CD4-positive, alpha-beta T cell treated with Interleukin-6 for 4 hours (primary cell): ENCODE measurements around the gene RPS6KA3.
A peak's percentile ranks its signal among the peaks of the same experiment; 100 is the strongest.
"Not testable (repeated sequence)": the region's sequence is repeated elsewhere in the genome, so short reads cannot be mapped to it uniquely, and the experiment has no call there.

ENCODE experiments used
- DNase-seq: peaks from one replicate; pipeline ENCODE4 v3.0.0-alpha.2; 2020; ENCODE audit warnings: mixed read lengths

RPS6KA3 gene

GRCh38 chrX:20215565-20215964 lies 51.1 kb downstream of the RPS6KA3 start:
- DNase-seq: no peak

GRCh38 chrX:20212486-20213089 lies 54.1 kb downstream of the RPS6KA3 start:
- no peak for DNase-seq

GRCh38 chrX:20211261-20211786 lies 55.4 kb downstream of the RPS6KA3 start:
- no peak for DNase-seq

- no peak for DNase-seq
Measured at GRCh38 chrX:20205927-20206708, 60.6 kb downstream of the RPS6KA3 start.

GRCh38 chrX:20204351-20204750 lies 62.4 kb downstream of the RPS6KA3 start:
- DNase-seq: no peak

GRCh38 chrX:20197641-20198210 lies 69.0 kb downstream of the RPS6KA3 start:
- no peak for DNase-seq

- DNase-seq: no peak
Measured at GRCh38 chrX:20189171-20189570, 77.5 kb downstream of the RPS6KA3 start.

- no peak for DNase-seq
Measured at GRCh38 chrX:20181598-20182329, 84.9 kb downstream of the RPS6KA3 start.

GRCh38 chrX:20177093-20177492 lies 89.6 kb downstream of the RPS6KA3 start:
- DNase-seq: no peak

GRCh38 chrX:20173856-20174255 lies 92.9 kb downstream of the RPS6KA3 start:
- no peak for DNase-seq

GRCh38 chrX:20173313-20173712 lies 93.4 kb downstream of the RPS6KA3 start:
- DNase-seq: no peak

- no peak for DNase-seq
Measured at GRCh38 chrX:20171887-20172286, 94.8 kb downstream of the RPS6KA3 start.

GRCh38 chrX:20162516-20162915 lies 104.2 kb downstream of the RPS6KA3 start:
- DNase-seq: not testable (repeated sequence)

- DNase-seq: no peak
Measured at GRCh38 chrX:20159797-20160385, 106.8 kb downstream of the RPS6KA3 start.

- no peak for DNase-seq
Measured at GRCh38 chrX:20151689-20152088, 115.0 kb downstream of the RPS6KA3 start.

- no peak for DNase-seq
Measured at GRCh38 chrX:20149326-20149725, 117.4 kb downstream of the RPS6KA3 start.

- no peak for DNase-seq
Measured at GRCh38 chrX:20147561-20147960, 119.1 kb downstream of the RPS6KA3 start.

- no peak for DNase-seq
Measured at GRCh38 chrX:20144491-20144890, 122.2 kb downstream of the RPS6KA3 start.

GRCh38 chrX:20143561-20143960 lies 123.1 kb downstream of the RPS6KA3 start:
- DNase-seq: no peak

- no peak for DNase-seq
Measured at GRCh38 chrX:20143111-20143510, 123.6 kb downstream of the RPS6KA3 start.

GRCh38 chrX:20141281-20142220 lies 125.2 kb downstream of the RPS6KA3 start, which contains the start of gene EIF1AX:
Gene EIF1AX (minus strand): TSS chrX:20141838. CDS start chrX:20141640, 198 bp downstream.
- DNase-seq: peak; percentile 99

GRCh38 chrX:20140420-20140819 lies 126.3 kb downstream of the RPS6KA3 start:
- no peak for DNase-seq
